ENCODE results near the gene MAPK8.
"Not testable (repeated sequence)": the region's sequence is repeated elsewhere in the genome, so short reads cannot be mapped to it uniquely, and the experiment has no call there.

MAPK8 gene

DNA sequence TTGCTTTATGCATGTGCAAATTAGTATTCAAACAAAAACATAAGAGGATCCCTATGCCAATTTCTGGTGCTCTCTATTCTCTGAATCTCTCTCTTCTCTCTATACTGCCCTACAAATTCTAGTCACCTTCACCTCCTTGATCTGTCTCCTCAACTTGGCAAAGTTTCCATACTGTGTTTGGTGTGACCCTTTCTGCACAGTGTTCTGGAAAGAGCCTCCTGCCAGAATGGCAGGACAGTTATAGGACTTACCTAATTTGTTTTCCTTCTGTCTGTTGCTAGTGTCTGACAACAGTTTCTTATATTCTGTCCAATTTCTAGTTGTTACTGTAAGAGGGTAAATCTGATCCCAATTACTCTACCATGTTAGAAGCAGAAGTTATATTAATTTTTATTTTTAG is 34.3 kb downstream of the MAPK8 start:
- no peak for DNase-seq

DNA sequence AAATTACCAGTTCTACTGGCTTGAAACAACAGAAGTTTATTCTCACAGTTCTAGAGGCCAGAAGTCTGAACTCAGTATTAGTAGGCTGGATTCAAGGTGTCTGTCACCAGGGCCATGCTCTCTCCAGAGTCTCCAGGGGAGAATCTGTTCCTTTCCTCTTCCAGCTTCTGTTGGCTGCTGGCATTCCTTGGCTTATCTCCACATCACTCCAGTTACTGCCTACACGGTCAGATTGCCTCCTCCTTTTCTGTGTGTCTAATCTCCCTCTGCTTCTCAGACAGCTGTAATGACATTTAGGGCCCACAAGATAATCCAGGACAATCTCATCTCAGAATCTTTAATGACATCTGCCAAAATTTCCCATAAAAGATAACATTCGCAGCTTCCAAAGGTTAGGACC is 36.6 kb downstream of the MAPK8 start:
- DNase-seq, result no peak

DNA sequence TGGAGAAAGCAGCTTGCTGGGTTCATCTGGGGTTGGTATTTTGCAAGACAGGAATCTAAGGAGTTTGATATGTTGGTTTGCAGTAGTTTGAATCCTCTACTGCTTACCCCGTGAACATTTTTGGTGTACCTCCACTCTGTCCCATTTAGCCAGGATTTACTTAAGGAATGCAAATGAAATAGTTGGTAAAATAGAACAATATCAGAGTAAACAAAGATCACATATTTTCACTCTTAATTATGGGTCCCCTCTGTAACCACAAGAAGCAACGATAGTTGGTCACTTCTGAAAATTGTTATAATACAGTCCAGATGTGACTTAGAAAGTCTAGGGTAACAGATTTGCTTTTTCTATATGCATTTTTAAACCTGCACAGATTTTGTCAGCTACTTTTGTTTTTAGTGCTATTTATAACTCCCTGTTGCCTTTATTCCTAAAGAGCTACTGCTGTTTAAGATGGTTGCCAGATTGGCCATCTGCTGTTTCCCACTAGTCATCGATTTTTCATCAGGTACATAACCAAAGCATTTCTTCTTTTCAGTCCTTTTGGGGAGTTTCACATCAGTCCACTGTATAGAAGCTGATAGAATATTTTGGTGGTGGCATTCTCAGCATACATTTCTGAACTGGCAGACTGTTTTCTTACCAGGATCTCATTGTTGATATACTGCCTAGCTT is 37.6 kb downstream of the MAPK8 start:
- DNase-seq, result no peak

DNA sequence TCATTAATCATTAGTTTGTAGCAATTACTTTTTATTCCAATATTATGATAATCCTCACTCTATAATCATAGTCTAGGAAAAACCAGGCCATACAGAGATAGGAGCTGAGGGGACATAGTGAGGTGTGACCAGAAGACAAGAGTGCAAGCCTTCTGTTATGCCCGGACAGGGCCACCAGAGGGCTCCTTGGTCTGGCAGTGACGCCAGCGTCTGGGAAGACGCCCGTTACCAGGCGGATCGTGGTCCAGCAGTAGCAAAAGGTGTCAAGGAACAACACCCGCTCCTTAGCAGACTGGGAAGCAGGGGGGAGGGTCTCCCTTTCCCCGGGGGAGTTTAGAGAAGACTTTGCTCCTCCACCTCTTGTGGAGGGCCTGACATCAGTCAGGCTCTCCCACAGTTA is 39.8 kb downstream of the MAPK8 start:
- DNase-seq, result not testable (repeated sequence)

DNA sequence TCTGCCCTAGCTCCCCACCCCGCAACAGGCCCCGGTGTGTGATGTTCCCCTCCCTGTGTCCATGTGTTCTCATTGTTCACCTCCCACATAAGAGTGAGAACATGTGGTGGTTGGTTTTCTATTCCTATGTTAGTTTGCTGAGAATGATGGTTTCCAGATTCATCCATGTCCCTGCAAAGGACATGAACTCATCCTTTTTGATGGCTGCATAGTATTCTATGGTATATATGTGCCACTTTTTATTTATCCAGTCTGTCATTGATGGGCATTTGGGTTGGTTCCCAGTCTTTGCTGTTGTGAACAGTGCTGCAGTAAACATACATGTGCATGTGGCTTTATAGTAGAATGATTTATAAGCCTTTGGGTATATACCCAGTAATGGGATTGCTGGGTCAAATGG is 41.1 kb downstream of the MAPK8 start:
- DNase-seq, result not testable (repeated sequence)

DNA sequence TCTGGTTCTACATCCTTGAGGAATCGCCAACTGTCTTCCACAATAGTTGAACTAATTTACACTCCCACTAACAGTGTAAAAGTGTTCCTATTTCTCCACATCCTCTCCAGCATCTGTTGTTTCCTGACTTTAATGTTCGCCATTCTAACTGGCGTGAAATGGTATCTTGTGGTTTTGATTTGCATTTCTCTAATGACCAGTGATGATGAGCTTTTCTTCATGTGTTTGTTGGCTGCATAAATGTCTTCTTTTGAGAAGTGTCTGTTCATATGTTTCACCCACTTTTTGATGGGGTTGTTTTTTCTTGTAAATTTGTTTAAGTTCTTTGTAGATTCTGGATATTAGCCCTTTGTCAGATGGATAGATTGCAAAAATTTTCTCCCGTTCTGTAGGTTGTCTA is 41.5 kb downstream of the MAPK8 start:
- not testable (repeated sequence) for DNase-seq

DNA sequence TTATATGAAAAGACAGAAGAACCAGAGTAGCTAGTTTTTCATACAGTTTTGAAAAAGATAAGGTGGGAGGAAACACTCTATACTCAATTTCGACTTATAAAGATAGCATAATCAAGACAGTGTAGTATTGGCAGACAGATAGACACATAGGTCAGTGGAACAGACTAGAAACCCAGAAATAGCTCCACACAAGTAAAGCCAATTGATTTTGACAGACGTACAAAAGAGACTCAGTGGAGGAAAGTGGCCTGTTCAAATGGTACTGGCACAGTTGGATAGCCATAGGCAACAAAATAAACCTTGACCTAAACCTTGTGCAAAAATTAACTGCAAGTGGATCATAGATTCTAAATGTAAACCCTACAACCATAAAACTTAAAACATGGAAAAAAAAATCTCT is 46.8 kb downstream of the MAPK8 start:
- DNase-seq, result no peak

DNA sequence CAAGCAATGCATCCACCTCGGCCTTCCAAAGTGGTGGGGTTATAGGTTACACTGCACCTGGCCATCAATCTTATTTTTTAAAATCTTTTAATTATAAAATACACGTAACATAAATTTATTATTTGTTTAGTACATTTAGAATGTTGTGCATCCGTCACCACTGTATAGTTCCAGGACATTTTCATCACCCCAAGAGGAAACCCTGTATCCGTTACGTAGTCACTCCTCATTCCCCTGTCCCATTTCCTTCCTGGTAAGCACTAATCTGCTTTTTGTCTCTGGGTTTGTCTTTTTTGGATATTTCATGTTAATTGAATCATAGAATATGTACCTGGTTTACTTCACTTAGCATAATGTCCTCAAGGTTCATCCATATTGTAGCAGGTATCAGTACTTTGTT is 51.2 kb downstream of the MAPK8 start:
- DNase-seq, result no peak

DNA sequence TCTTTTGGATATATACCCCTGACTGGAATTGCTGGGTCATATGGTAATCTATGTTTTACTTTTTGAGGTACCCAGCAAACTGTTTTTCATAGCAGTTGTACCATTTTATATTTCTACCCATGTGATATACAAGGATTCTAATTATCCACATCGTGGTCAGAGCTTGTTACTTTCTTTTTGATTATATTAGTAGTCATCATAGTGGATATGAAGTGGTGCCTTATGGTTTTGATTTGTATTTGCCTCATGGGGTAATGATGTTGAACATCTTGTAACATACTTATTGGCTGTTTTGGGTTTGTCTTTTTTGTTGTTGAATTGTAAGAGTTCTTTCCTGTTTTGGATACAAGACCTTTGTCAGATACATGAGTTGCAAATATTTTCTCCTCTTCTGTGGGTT is 51.7 kb downstream of the MAPK8 start:
- DNase-seq, result no peak

DNA sequence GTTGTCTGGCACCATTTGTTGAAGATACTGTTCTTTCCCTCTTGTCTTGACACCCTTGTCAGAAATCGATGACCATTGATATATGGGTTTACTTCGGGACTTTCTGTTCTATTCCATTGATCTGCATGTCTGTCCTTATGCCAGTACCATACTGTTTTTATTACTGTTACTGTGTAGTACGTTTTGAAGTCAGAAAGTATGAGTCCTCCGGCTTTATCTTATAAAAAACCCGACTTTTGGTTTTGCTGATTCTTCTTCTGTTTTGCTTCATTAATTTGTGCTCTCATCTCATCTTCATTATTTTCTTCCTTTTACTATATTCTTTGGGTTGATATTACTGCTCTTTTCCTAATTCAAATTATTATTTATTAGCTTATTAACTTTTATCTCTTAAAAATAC is 52.4 kb downstream of the MAPK8 start:
- no peak for DNase-seq

DNA sequence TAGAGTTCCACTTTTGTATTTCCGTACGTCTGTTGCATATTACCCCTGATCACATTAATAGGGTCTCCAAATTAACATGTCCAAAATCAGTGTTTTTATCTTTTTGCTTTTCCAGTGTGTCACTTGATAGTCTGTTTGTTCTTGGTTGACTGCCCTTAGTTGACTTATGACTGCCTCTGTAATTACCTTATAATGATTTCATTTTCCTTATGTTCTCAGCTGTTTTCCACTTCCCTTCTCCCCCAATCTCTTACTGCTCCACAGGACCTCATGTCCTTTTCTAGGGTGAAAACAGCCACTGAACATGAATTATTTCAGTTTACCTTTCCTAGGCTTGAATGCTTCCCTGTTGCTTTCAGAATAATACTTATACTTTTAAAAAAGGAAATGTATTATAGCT is 54.7 kb downstream of the MAPK8 start:
- DNase-seq, result no peak

DNA sequence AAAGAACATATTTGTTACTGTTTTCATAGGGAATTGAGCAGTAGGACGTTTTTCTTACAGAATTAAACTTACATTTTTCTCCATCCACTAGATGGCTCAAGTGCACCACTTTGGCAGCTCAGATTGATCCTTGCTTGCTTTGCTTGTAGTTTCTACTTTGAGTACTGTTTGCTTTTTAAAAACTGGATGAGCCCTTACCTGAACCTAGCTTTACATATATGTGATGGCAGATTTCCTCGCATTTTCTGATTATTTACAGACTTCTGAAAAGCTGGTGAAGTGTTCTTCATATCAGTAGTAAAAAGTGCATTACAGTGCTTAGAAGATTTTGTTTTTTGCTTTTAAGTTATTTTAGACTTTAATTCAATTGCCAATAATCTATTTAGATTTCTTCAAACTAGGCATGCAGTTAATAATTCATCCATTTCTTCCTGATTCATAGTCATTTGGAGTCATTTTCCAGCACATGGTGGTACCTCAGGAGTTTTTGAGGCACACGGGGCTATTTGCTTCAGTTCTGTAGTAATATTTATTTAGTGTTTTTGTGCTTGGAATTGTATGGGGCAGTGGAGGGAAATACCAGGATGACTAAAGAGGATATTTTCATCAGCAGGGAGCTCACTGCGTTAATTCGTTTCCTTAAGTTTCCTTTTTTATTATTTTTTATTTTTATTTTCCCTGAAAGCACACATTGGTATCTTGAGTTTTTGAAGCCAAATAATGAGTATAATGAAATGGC is 57.3 kb downstream of the MAPK8 start:
- DNase-seq, result no peak

DNA sequence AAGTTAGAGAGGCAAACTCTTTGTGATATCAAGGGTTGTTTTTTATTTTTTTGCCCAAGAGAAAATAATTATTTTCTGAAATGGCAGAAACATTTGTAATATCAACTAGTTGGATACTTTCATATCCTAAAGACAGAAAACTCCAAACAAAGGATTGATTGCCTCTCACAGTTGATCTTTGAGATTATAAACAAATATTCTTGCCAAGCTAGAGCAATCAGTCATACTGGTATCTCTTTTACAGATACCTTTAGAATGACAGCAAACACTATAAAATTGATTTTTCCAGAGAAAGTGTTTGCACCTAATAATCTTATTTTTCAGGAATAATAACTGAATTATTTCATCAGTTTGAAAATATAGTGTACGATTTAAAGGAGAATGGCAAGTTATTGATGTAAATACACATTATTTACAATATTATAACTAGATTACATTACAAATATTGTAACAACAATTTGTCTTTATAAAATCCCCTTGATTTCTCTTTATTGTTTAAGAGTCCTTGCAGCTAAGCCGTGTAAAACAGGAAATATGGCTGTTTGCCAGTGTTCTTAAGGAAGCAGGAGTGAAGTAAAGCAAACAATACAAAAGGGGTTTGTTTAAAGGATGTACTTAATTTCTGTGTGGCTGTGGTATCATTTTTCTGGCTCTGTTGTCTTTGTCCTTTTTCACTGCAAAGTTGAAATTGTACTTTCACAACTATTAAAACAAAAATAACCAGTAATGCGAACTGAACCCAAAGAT is 58.4 kb downstream of the MAPK8 start:
- no peak for DNase-seq

DNA sequence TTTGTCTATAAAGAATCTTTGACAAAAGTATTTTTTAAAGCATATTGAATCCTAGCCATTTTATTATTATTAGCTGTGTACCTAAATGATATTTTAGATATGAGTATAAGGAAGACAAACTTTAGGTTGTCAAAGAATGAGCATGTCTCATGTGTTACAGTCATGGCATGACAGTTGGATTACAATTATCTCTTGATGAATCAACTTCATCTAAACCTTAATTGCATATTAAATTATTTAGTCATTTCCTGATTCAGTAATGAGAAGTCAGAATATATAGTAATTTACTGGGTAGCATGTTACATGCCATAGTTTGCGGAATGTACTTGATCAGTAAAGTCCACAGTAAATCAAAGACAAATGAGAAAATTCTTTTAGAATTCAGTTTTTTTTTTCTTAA is 59.2 kb downstream of the MAPK8 start:
- DNase-seq, result no peak

DNA sequence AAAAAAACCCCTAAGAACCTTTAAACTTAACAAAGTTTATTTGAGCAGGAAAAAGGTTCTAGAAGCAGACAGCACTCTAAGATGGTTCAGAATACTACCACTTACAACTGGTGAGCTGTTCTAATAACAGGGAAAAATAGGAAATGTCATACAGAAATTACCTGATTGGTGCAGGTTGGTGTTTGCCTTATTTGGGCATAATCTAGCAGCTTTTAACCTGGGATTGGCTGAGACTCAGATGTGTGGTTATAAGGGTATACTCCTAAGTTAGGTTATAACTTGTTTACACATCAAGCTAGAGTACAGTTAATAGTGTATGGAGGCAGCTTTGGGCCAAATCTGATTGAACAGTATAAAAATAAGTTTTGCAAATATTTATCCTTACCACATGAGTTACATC is 59.8 kb downstream of the MAPK8 start:
- DNase-seq, result no peak

DNA sequence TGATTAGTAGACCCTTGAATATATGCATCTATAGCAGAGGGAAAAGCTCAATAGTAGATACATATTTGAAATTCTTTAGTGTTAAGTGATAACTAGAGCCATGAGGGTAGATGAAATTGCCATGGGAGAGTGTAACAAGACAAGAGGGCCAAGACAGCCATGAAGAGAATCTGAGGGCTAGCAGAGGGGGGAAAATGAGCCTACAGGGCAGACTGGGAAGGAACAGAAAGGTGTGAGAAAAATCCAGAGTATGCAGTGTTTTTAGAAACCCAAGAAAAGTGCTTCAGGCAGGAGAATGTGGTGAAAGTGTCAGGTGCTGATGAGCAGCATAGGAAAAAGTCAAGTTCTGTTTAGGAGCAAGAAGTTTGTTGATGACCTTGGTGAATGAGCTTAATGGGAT is 63.0 kb downstream of the MAPK8 start:
- DNase-seq, result no peak

DNA sequence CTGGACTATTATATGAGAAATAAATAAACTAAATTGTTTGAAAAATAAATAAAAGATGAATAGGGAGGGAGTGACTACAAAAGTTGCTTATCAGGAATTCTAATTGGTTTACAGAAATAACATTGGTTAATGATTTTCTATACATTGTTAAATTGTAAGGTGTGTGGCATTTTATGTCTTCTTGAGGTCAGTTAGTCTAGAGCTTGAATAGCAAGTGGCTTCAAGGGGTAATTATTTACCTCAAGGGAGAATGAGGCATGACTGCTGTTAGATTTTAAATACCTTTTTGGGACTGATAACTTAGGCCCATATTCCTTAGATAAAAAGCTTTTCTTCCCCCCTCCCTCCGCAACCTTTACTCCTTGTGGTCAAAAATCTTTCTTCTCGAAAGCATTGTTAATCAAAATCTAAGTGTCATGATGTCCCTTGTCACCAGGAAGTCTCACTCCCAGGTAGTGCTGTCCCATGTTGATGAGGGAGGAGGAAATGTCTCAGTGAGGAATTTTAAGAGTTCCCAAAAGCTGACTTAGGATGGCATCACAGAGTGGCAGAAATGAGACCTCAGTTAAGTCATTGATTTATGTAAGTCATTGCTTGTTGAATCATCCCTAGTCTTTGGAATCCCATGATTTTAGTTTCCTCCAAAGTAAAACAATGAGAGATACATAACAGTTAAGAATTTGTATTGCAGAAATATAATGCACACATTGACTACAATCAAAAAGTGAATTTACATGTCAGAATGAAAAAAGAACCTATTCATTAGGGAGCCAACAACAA is 71.5 kb downstream of the MAPK8 start:
- DNase-seq, result no peak

DNA sequence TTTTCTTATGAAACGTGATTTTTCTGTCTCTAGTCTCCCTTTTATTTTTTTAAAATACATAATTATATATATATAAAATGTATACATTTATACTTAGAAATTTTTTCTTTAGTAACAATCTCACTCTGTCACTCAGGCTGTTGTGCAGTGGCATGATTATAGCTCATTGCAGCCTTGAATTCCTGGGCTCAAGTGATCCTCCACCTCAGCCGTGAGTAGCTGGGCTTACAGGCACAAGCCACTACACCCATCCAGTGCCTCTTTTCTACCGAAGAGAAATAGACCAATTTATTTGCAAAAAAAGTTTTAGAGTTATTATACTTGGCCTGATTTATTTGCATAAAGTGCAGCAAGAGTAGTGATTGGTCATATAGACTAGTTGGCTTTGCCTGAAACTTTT is 72.2 kb downstream of the MAPK8 start:
- no peak for DNase-seq

DNA sequence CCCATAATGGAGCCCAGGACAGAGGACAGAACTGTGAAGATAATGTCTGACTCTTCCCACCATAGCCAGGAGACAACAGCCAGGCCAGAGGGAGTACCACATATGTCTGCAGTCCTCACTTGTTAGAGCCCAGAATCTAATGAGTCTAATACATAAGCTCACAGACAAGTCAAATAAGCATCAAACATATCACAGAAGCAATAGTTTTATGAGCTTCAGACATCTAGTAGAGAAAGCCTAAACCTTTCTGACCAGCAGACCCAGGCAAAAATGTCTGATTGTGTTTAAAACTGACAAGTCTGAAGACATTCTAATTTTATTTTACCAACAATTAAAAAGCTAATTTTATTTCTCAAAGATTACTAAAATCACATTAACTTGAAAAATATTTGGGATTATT is 75.5 kb downstream of the MAPK8 start:
- no peak for DNase-seq

DNA sequence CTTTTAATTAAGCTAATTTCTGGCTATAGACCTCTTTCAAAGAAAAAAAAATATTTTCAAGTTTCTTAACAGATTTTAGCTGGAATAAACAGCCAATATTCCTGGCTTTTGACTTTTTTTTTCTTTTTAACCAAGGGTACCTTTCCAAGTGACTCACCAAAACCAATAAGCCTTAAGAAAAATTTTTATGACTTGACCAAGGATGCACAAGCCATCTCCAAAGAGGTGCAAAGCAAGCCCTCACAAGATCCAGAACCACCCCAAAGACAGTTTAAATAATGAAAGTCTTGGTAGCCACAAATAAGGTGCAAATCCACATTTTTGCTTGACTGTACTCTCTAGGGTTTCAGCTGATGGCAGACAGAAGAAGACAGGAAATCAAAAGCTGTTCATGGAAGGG is 76.5 kb downstream of the MAPK8 start:
- no peak for DNase-seq

DNA sequence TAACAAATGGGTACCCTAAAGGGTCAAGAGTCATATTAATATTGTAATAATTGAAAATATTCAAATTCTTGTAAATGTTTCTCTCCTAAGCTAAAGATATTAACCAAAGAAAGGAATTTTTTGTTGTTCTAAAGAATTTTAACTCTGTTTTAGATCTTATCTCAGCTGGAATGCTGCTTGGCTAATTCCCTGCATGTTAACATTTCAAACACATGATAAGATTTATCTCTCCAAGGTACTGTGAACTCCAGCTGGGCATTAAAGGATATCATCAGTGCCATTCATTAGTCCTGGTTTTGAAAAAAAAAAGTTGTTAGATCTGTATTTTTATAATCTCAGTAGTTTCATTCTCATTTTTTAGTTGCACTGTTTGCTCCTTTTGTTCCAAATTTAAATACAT is 76.9 kb downstream of the MAPK8 start:
- DNase-seq, result no peak

DNA sequence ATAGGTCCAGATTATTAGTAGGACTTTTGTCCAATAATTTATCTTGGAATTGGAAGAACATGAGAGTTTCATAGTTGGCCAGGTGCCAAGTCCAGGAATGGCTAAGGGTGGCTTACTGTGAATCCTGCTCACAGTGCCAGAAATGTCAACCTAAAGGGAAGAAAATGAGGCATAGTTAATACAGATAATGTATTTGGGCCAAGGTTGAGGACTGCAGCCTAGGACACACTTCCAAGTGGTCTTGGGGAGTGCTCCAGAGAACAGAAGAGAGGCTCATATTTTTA is 78.2 kb downstream of the MAPK8 start:
- DNase-seq, result no peak

DNA sequence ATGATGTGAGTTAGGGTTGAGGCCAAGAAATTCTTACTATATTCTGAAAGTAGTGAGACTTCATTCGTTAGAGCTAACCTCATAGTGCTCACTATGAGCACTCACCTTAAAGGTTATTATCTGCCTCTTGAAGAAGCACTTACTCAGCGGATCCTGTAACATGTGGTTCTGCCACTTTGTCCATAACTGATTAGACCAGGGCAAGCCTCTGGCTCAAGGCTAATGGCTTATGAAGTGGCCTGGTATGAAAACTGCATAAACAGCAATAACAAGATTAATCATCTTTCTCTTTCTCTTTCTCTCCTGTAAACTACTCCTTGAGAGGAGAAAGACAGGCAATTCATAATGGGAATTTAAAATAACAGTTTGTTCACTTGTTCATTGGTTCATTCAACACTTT is 82.8 kb downstream of the MAPK8 start:
- no peak for DNase-seq
